Measurements from ENCODE around the gene SUCLG2. TPM values are rescaled to one million over a fixed set of nuclear protein-coding genes. Genes with fewer than 3 reads are reported as not detected.

The SUCLG2 gene
- total RNA-seq, 1 experiment from 2014 or later, result 104 TPM

- in situ Hi-C loops (cut with HindIII; ENCODE audit: low sequenced_read_pairs), result no loop called here
- no peak for DNase-seq (ENCODE audit: low spot score)
These were observed 274.3 kb downstream of the SUCLG2 start for GRCh38 chr3:67380118-67380517.

- no peak for DNase-seq (ENCODE audit: low spot score)
- in situ Hi-C loops (cut with HindIII; ENCODE audit: low sequenced_read_pairs), result no loop called here
These were observed 277.1 kb downstream of the SUCLG2 start for GRCh38 chr3:67377299-67377698.

- in situ Hi-C loops (cut with HindIII; ENCODE audit: low sequenced_read_pairs), result no loop called here
These were observed 278.0 kb downstream of the SUCLG2 start for GRCh38 chr3:67376416-67376815.

GRCh38 chr3:67375976-67376375 lies 278.4 kb downstream of the SUCLG2 start:
- no peak for DNase-seq (ENCODE audit: low spot score)
- in situ Hi-C loops (cut with HindIII; ENCODE audit: low sequenced_read_pairs), result no loop called here

More at GRCh38 chr3:67376416-67376815, 278.0 kb downstream of the SUCLG2 start:
- no peak for DNase-seq (ENCODE audit: low spot score)

GRCh38 chr3:67362686-67363085 lies 291.7 kb downstream of the SUCLG2 start:
- DNase-seq (ENCODE audit: low spot score), result no peak
- in situ Hi-C loops (cut with HindIII; ENCODE audit: low sequenced_read_pairs), result no loop called here

- no peak for DNase-seq (ENCODE audit: low spot score)
- in situ Hi-C loops (cut with HindIII; ENCODE audit: low sequenced_read_pairs), result no loop called here
These were observed 292.6 kb downstream of the SUCLG2 start for GRCh38 chr3:67361770-67362169.

- in situ Hi-C loops (cut with HindIII; ENCODE audit: low sequenced_read_pairs), result no loop called here
- DNase-seq (ENCODE audit: low spot score), result no peak
These were observed 293.1 kb downstream of the SUCLG2 start for GRCh38 chr3:67361323-67361722.

GRCh38 chr3:67357610-67358458 lies 296.6 kb downstream of the SUCLG2 start:
- in situ Hi-C loops (cut with HindIII; ENCODE audit: low sequenced_read_pairs), result no loop called here
- peak; percentile 17 for DNase-seq (ENCODE audit: low spot score)

- no peak for DNase-seq (ENCODE audit: low spot score)
- in situ Hi-C loops (cut with HindIII; ENCODE audit: low sequenced_read_pairs), result no loop called here
These were observed 304.7 kb downstream of the SUCLG2 start for GRCh38 chr3:67349551-67350174.

- in situ Hi-C loops (cut with HindIII; ENCODE audit: low sequenced_read_pairs), result no loop called here
- DNase-seq (ENCODE audit: low spot score), result no peak
These were observed 308.3 kb downstream of the SUCLG2 start for GRCh38 chr3:67346081-67346480.

- in situ Hi-C loops (cut with HindIII; ENCODE audit: low sequenced_read_pairs), result no loop called here
- no peak for DNase-seq (ENCODE audit: low spot score)
These were observed 318.6 kb downstream of the SUCLG2 start for GRCh38 chr3:67335813-67336212.

GRCh38 chr3:67334588-67334987 lies 319.8 kb downstream of the SUCLG2 start:
- in situ Hi-C loops (cut with HindIII; ENCODE audit: low sequenced_read_pairs), result no loop called here
- DNase-seq (ENCODE audit: low spot score), result no peak

- DNase-seq (ENCODE audit: low spot score), result no peak
- in situ Hi-C loops (cut with HindIII; ENCODE audit: low sequenced_read_pairs), result no loop called here
These were observed 325.1 kb downstream of the SUCLG2 start for GRCh38 chr3:67329358-67329757.

GRCh38 chr3:67327582-67327981 lies 326.8 kb downstream of the SUCLG2 start:
- in situ Hi-C loops (cut with HindIII; ENCODE audit: low sequenced_read_pairs), result no loop called here
- DNase-seq (ENCODE audit: low spot score), result no peak

- no peak for DNase-seq (ENCODE audit: low spot score)
- in situ Hi-C loops (cut with HindIII; ENCODE audit: low sequenced_read_pairs), result no loop called here
These were observed 329.2 kb downstream of the SUCLG2 start for GRCh38 chr3:67325231-67325630.

Measured in G401 (cell line).